ENCODE results near the gene PRR5. TPM values are rescaled to one million over a fixed set of nuclear protein-coding genes. Genes with fewer than 3 reads are reported as not detected.
"Not testable (repeated sequence)": the region's sequence is repeated elsewhere in the genome, so short reads cannot be mapped to it uniquely, and the experiment has no call there.

The PRR5 gene
- total RNA-seq, 3 donors from 2014 or later: 23.7 to 39.5 (median 29.5) TPM

DNA sequence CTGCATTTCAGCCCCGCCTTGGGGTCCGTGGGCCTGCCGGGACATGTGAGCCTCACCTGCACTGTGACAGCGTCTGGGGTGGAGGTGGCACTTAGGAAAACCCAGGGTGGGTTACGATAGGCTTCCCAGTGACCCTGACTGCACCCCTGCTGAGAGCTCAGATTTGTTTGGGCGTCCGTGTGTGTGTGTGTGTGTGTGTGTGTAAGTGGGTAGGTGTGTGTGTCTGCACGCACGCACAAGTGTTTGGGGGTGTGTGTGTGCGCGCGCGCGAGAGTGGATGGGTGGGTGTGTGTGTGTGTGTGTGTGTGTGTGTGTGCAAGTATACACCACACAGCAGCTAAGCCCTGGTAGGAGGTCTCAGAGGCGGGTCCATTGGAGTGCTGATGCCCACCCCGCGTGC, 38.3 kb downstream of the PRR5 start:
- no peak for DNase-seq (ENCODE audit: low spot score in 2 of 2)
- H3K27me3 ChIP-seq: no peaks in the 10 kb centered on the region

DNA sequence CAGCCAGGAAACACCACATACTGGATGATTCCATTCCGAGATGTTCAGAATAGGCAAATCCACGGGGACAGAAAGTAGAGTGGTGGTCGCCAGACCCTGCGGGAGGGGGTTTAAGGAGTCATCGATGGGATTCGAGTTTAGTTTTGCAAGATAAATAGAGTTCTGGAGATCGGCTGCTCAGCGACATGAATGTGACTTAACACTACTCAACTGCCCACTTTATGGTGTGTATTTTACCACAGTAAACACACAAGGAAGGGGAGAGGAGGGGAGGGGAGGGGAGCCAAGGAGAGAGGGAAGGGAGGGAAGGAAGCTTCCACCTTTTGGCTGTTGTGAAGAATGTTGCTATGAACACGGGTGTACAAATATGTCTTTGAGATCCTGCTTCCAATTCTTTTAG, 39.9 kb downstream of the PRR5 start:
- intact Hi-C loops (cut with DNase I; ENCODE audit: low total_unique reads): no loop called here

More for the DNA sequence above, 38.3 kb downstream of the PRR5 start:
- Histone ChIP-seq H3K36me3 (no peaks in the 10 kb centered on the region), H3K4me1 (no peaks in the 10 kb centered on the region), H3K4me3 (no peak overlapping the region), H3K9me3 (no peaks in the 10 kb centered on the region), H3K27ac (no peak overlapping the region)
- TF ChIP-seq, protein P1, sequence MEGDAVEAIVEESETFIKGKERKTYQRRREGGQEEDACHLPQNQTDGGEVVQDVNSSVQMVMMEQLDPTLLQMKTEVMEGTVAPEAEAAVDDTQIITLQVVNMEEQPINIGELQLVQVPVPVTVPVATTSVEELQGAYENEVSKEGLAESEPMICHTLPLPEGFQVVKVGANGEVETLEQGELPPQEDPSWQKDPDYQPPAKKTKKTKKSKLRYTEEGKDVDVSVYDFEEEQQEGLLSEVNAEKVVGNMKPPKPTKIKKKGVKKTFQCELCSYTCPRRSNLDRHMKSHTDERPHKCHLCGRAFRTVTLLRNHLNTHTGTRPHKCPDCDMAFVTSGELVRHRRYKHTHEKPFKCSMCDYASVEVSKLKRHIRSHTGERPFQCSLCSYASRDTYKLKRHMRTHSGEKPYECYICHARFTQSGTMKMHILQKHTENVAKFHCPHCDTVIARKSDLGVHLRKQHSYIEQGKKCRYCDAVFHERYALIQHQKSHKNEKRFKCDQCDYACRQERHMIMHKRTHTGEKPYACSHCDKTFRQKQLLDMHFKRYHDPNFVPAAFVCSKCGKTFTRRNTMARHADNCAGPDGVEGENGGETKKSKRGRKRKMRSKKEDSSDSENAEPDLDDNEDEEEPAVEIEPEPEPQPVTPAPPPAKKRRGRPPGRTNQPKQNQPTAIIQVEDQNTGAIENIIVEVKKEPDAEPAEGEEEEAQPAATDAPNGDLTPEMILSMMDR (IDR thresholded peaks at IDR 0.05): no peak
- no peak for TF ChIP-seq POLR2AphosphoS5 (IDR thresholded peaks at IDR 0.05)
- TF ChIP-seq POLR2A (IDR thresholded peaks at IDR 0.05): no peak
- intact Hi-C loops (cut with DNase I; ENCODE audit: low total_unique reads): no loop called here

DNA sequence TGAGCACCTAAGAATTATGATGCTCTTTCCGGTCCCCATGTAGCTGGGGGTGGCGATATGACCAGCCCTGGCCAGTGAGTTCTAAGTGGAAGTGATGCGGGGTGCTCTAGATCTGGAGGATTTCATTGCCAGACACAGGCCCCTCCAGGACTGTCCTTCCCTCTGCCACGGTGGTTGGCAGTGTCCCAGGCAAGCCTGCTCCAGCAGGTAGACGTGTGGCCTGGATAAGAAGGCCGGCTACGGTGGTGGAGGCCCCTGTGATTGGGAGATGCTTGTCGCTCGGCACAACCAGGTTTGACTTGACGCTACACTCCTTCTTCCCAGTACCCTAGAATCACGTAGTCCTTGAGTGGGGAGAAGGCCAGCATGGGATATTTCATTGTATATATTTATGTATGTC, 41.2 kb downstream of the PRR5 start:
- H3K4me3 ChIP-seq: no peak overlapping the region
- H3K27ac ChIP-seq: no peak overlapping the region
- H3K9me3 ChIP-seq: no peaks in the 10 kb centered on the region
- intact Hi-C loops (cut with DNase I; ENCODE audit: low total_unique reads): no loop called here
- TF ChIP-seq POLR2A (IDR thresholded peaks at IDR 0.05): no peak
- TF ChIP-seq, protein P1 (IDR thresholded peaks at IDR 0.05): no peak
- no peak for DNase-seq (ENCODE audit: low spot score in 2 of 2)
- H3K27me3 ChIP-seq: no peaks in the 10 kb centered on the region
- H3K4me1 ChIP-seq: no peaks in the 10 kb centered on the region
- H3K36me3 ChIP-seq: no peaks in the 10 kb centered on the region

More for the DNA sequence above, 39.9 kb downstream of the PRR5 start:
- Histone ChIP-seq H3K4me3 (no peak overlapping the region), H3K4me1 (no peaks in the 10 kb centered on the region), H3K36me3 (no peaks in the 10 kb centered on the region), H3K27me3 (no peaks in the 10 kb centered on the region), H3K9me3 (no peaks in the 10 kb centered on the region), H3K27ac (no peak overlapping the region)
- no peak for DNase-seq (ENCODE audit: low spot score in 2 of 2)
- TF ChIP-seq POLR2AphosphoS5 (IDR thresholded peaks at IDR 0.05) (no peak), POLR2A (IDR thresholded peaks at IDR 0.05) (no peak)
- TF ChIP-seq, protein P1 (IDR thresholded peaks at IDR 0.05): no peak

DNA sequence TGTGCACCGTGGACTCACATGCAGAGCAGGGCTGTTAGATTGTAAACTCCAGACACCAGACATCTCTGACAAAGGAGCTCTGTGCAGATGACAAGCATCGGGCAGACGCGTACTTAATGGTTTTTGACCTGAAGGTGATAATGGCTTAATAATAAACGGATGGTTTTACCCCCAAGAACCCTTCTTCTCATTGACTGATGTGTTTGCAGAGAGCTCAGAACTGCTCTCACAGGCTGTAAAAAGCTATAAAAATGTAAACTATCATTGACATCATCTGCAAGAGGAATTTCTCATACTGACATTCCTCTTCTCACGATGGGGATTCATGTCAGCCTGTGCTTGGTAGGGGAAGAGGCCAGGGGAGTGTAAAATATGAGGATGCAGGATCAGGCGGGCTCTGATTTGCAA, 41.8 kb downstream of the PRR5 start:
- Histone ChIP-seq H3K27ac (no peak overlapping the region), H3K9me3 (no peaks in the 10 kb centered on the region), H3K4me3 (no peak overlapping the region), H3K27me3 (no peaks in the 10 kb centered on the region), H3K36me3 (no peaks in the 10 kb centered on the region), H3K4me1 (no peaks in the 10 kb centered on the region)
- no peak for DNase-seq (ENCODE audit: low spot score in 2 of 2)
- no peak for TF ChIP-seq POLR2A (IDR thresholded peaks at IDR 0.05)
- TF ChIP-seq POLR2AphosphoS5 (IDR thresholded peaks at IDR 0.05): no peak
- TF ChIP-seq, protein P1 (IDR thresholded peaks at IDR 0.05): no peak
- intact Hi-C loops (cut with DNase I; ENCODE audit: low total_unique reads): no loop called here

DNA sequence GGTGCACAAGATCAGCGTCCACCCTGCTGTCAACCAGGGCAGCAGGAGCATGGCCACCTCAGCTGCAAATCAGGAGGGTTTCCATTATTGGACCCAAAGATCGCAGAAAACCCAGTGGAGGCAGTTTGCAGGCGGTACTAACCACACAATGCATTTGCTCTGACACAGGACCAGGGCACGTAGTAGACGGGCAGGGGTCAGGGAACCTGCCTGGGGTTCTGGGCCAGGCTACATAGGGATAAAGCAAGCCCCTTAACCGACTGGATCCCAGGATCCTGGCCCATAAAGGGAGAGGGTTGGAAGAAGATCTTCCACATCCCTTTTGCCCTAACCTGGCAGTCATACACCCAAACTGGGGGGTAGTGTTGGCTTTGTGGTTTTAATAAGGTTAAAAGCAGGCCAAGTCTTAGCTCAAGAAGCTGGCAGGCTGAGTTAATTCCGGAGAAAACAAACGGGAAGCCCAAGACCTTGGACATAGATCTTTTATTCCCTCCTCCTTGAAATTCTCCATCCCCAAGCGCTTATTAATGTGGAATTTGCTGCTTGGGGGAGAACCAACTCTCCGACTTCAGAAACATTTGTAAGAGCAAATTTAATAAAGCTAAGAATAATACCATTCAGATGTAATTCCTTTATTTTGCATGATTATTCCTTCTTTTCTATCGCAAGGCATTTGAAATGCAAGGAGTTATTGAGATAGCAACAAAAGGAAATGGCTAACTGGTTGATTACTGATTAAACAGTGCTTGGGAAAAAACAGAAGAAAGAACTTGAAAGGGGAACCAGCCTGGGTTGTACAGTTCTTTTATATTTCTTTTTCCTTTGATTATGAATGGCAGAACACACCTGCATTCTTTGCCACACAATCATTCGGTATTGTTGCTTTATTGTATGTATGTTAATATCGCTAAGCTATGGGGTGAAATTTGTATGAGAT, 44.1 kb downstream of the PRR5 start:
- TF ChIP-seq POLR2A (IDR thresholded peaks at IDR 0.05) (no peak), POLR2AphosphoS5 (IDR thresholded peaks at IDR 0.05) (no peak)
- TF ChIP-seq, protein P1 (IDR thresholded peaks at IDR 0.05): no peak
- H3K36me3 ChIP-seq: no peaks in the 10 kb centered on the region
- H3K27ac ChIP-seq: no peak overlapping the region
- no peaks in the 10 kb centered on the region for H3K27me3 ChIP-seq
- H3K9me3 ChIP-seq: no peaks in the 10 kb centered on the region
- intact Hi-C loops (cut with DNase I; ENCODE audit: low total_unique reads): no loop called here
- DNase-seq (ENCODE audit: low spot score in 2 of 2): no peak
- no peaks in the 10 kb centered on the region for H3K4me1 ChIP-seq
- H3K4me3 ChIP-seq: no peak overlapping the region

DNA sequence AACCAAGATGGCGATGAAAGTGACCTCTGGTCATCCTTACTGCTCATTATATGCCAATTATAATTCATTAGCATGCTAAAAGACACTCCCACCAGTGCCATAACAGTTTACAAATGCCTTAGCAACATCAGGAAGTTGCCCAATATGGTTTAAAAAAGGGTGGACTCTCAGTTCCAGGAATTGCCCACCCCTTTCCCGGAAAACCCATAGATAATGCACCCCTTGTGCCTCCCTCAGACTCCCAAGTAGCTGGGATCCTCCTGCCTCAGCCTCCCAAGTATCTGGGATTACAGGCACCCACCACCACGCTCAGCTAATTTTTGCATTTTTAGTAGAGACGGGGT, 45.8 kb downstream of the PRR5 start:
- intact Hi-C loops (cut with DNase I; ENCODE audit: low total_unique reads); H3K4me3 ChIP-seq; H3K27ac ChIP-seq; H3K9me3 ChIP-seq; H3K27me3 ChIP-seq; H3K4me1 ChIP-seq; H3K36me3 ChIP-seq; DNase-seq (ENCODE audit: low spot score in 2 of 2): not testable (repeated sequence)
